Ovary (tissue), 9 donors: Measurements from ENCODE around the gene LGALS3. TPM values are rescaled to one million over a fixed set of nuclear protein-coding genes. Genes with fewer than 3 reads are reported as not detected.

ENCODE experiments used
- DNase-seq, 5 donors: peaks; one replicate each; pipeline ENCODE4 v3.0.0-alpha.2; 2019 to 2020
- H3K27ac ChIP-seq, 2 donors: fragments of 200-600 bp; one replicate each; pipeline versions ENCODE4 v1.5.1 to v1.8.0; 2019 to 2022
- H3K27me3 ChIP-seq: fragments of 200-600 bp; one replicate; pipeline ENCODE4 v1.8.0; 2022
- H3K36me3 ChIP-seq: fragments of 200-600 bp; sonication (generic); one replicate; pipeline ENCODE4 v1.5.1; 2019
- H3K4me1 ChIP-seq: one replicate; pipeline ENCODE4 v1.8.1; 2013; ENCODE audit warnings: mild to moderate bottlenecking, moderate library complexity; ENCODE audit not compliant: insufficient read depth
- H3K4me3 ChIP-seq: fragments of 200-600 bp; sonication (generic); one replicate; pipeline ENCODE4 v1.5.1; 2017
- H3K9me3 ChIP-seq, 2 donors: fragments of 200-600 bp in 1 of 2; sonication (generic) in 1 of 2; one replicate each; pipeline versions ENCODE4 v1.5.1 to v1.8.1; 2013 to 2019; ENCODE audit warnings: mild to moderate bottlenecking in 1 of 2, moderate library complexity in 1 of 2
- CTCF ChIP-seq, 3 donors: fragments of 450-650 bp in 2 of 3; fragments of 200-600 bp in 1 of 3; IDR thresholded peaks; one replicate each; pipeline versions ENCODE4 v1.5.1 to v1.8.0; 2016 to 2022; ENCODE audit warnings: antibody characterized with exemption in 3 of 3, mild to moderate bottlenecking in 1 of 3
- EP300 ChIP-seq: sonication (generic); formaldehyde crosslinking; IDR thresholded peaks from one replicate; pipeline ENCODE4 v1.6.1; 2017; ENCODE audit warnings: antibody characterized with exemption
- POLR2A ChIP-seq: fragments of 450-650 bp; IDR thresholded peaks from one replicate; pipeline ENCODE4 v1.6.1; 2017; ENCODE audit warnings: antibody characterized with exemption, mild to moderate bottlenecking, moderate library complexity
- WGBS, 3 donors: extraction: QIAGEN DNeasy Blood & Tissue Kit in 1 of 3; methylation state at CpG; one replicate each; pipeline versions ENCODE4 v1.1.5 to v1.1.7; 2013 to 2017; 5-methylcytosine and 5-hydroxymethylcytosine counted together
- intact Hi-C, 4 donors: fragments of 100-400 bp; cut with DNase I; formaldehyde crosslinking; loops; one replicate each; pipeline versions ENCODE4 v1.11.0 to v1.15.1; 2022 to 2023
- polyA plus RNA-seq, 2 donors: library from polyadenylated mRNA; stranded (reverse); fragments of 200-250 nt in 1 of 2; fragments of 350-450 nt in 1 of 2; fragmentation: Illumina TruSeq in 1 of 2; extraction: RNeasy Lipid Tissue Mini Kit (QIAGEN cat#74804) in 1 of 2; gene quantifications; one replicate each; pipeline ENCODE4 v1.2.3, GENCODE V29; 2013 to 2014
- total RNA-seq, 7 donors: library from RNA; depleted of rRNA in 2 of 7; stranded (reverse); fragments of >200 nt in 2 of 7; fragmentation: NEBNext Ultra II Directional in 3 of 7; extraction: Animal tissue kit (Norgen Biotek cat#: 25700) in 3 of 7; gene quantifications; one replicate each; pipeline versions ENCODE4 v1.1.0 to v1.2.4, GENCODE V29; 2016 to 2023
- donor health status: DM: no; HTN: no; CAD: no; lungs with moderate emphysema.
- donor health status: DM: no; HTN: no; CAD: no.
- donor health status: Bipolar disorder and iron deficiency.
- donor health status: DM: yes; HTN: yes; CAD: no.
- donor health status: DM: no; HTN: no; CAD: no.
- donor health status: DM: yes; HTN: yes; CAD: no.

Gene LGALS3
- total and polyA plus RNA-seq, 9 donors, result 227 to 516 (median 259) TPM

GRCh38 chr14:55123101-55123500, 6.0 kb upstream of the LGALS3 start:
- intact Hi-C loops, result no loop called here
- peak in 2 of 5 donors; percentile 51 to 73 for DNase-seq
- no peaks in the 10 kb centered on the region for H3K27me3 ChIP-seq
- WGBS, 3 donors, result 65 to 67% (median 65%) methylated on average over 8 of the region's 8 CpGs
- peaks cover 27% of the 10 kb centered on the region for H3K4me1 ChIP-seq
- H3K27ac ChIP-seq, result peak overlapping the region; percentile 30 to 43
- TF ChIP-seq POLR2A, result no peak
- TF ChIP-seq CTCF (IDR thresholded peaks at IDR 0.05), result no peak
- no peak for TF ChIP-seq EP300
- no peaks in the 10 kb centered on the region for H3K36me3 ChIP-seq
- no peaks in the 10 kb centered on the region for H3K9me3 ChIP-seq
- H3K4me3 ChIP-seq, result no peak overlapping the region

GRCh38 chr14:55123852-55124639, 5.0 kb upstream of the LGALS3 start:
- Histone ChIP-seq H3K27ac (no peak overlapping the region), H3K4me1 (peaks cover 24% of the 10 kb centered on the region), H3K4me3 (no peak overlapping the region), H3K27me3 (no peaks in the 10 kb centered on the region), H3K9me3 (no peaks in the 10 kb centered on the region), H3K36me3 (no peaks in the 10 kb centered on the region)
- WGBS, 3 donors, result 80 to 92% (median 80%) methylated on average over 9 of the region's 9 CpGs
- peak in 1 of 5 donors; percentile 13 for DNase-seq
- TF ChIP-seq POLR2A (no peak), CTCF (IDR thresholded peaks at IDR 0.05) (no peak), EP300 (no peak)
- intact Hi-C loops, result no loop called here

GRCh38 chr14:55124774-55125386, 4.2 kb upstream of the LGALS3 start:
- Histone ChIP-seq H3K9me3 (no peaks in the 10 kb centered on the region), H3K4me3 (no peak overlapping the region), H3K27ac (no peak overlapping the region), H3K36me3 (no peaks in the 10 kb centered on the region), H3K4me1 (peaks cover 22% of the 10 kb centered on the region), H3K27me3 (no peaks in the 10 kb centered on the region)
- intact Hi-C loops, result loop anchor here in 2 of 4 donors (5.0 kb wide), 1 partner anchor 33 kb away; no protein-coding TSS in a partner anchor
- DNase-seq, result peak in 1 of 5 donors; percentile 18
- 78 to 90% (median 78%) methylated on average over 8 of the region's 8 CpGs for WGBS, 3 donors
- TF ChIP-seq POLR2A (no peak), CTCF (IDR thresholded peaks at IDR 0.05) (no peak), EP300 (no peak)

- Histone ChIP-seq H3K27me3 (no peaks in the 10 kb centered on the region), H3K36me3 (no peaks in the 10 kb centered on the region), H3K27ac (no peak overlapping the region), H3K4me3 (no peak overlapping the region), H3K4me1 (peaks cover 22% of the 10 kb centered on the region), H3K9me3 (no peaks in the 10 kb centered on the region)
- intact Hi-C loops, result loop anchor here in 2 of 4 donors (5.0 kb wide), 1 partner anchor 33 kb away; no protein-coding TSS in a partner anchor
- DNase-seq, result no peak
- 89 to 97% (median 97%) methylated on average over 3 of the region's 3 CpGs for WGBS, 3 donors
- no peak for TF ChIP-seq POLR2A
- no peak for TF ChIP-seq EP300
- TF ChIP-seq CTCF (IDR thresholded peaks at IDR 0.05), result no peak
Measured at GRCh38 chr14:55125403-55125802, 3.6 kb upstream of the LGALS3 start.
